Epithelial cell of esophagus (primary cell): ENCODE measurements around the gene PKIG.

Experiments used
- DNase-seq: peaks from one replicate; pipeline ENCODE4 v3.0.0; 2010; ENCODE audit warnings: low read depth
- H3K4me3 ChIP-seq: 2 replicates; pipeline ENCODE4 v1.5.1; 2011; ENCODE audit warnings: mild to moderate bottlenecking, low read length, control low read depth
- TF ChIP-seq, protein P1 (sequence below): IDR thresholded peaks from 2 replicates; pipeline ENCODE4 v1.5.1; 2011; ENCODE audit warnings: low read depth, mild to moderate bottlenecking, low read length, control low read depth, inconsistent platforms; ENCODE audit not compliant: insufficient read depth; ENCODE audit errors: missing control alignments

The PKIG gene

DNA sequence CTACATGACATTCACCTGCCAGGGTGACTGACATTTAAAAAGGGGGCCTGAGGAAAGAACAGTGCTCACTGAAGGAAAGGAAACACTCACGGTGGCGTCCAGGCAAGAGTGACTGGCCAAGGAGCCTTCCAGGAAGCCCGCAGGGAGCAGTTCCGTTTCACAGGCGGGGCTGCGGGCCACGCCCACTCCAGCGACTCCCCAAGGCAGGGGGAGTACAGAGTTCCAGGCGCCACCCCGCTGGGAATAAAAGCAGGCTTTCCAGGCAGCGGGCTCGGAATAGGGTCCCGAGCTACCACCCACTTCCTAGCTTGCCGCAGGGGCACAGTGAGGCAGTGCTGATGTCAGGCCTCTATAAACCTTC, 34.2 kb downstream of the PKIG start:
- TF ChIP-seq, protein P1, sequence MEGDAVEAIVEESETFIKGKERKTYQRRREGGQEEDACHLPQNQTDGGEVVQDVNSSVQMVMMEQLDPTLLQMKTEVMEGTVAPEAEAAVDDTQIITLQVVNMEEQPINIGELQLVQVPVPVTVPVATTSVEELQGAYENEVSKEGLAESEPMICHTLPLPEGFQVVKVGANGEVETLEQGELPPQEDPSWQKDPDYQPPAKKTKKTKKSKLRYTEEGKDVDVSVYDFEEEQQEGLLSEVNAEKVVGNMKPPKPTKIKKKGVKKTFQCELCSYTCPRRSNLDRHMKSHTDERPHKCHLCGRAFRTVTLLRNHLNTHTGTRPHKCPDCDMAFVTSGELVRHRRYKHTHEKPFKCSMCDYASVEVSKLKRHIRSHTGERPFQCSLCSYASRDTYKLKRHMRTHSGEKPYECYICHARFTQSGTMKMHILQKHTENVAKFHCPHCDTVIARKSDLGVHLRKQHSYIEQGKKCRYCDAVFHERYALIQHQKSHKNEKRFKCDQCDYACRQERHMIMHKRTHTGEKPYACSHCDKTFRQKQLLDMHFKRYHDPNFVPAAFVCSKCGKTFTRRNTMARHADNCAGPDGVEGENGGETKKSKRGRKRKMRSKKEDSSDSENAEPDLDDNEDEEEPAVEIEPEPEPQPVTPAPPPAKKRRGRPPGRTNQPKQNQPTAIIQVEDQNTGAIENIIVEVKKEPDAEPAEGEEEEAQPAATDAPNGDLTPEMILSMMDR, result no peak
- DNase-seq, result no peak

DNA sequence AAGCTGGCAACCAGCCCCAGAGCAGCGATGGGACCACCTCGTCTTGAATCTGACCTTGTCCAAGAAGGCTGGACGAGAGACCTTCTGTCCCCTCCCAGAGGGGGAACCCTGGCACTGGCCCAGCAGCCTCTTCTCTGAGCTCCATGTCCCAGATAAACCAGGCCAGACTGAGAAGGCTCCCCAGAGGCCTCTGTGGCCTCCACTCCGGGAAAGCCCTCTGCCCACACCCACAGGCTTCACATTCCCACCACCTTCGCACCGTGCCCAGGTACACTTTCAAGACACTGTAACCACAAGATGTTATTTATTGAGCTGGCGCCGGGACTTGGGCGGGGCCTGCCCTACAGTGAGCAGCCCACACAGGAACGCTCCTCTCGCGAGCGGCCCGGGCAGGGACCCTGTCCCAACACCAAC, 35.9 kb downstream of the PKIG start:
- no peak overlapping the region for H3K4me3 ChIP-seq
- TF ChIP-seq, protein P1, result no peak
- DNase-seq, result no peak

More for the DNA sequence above, 34.2 kb downstream of the PKIG start:
- H3K4me3 ChIP-seq, result no peak overlapping the region

DNA sequence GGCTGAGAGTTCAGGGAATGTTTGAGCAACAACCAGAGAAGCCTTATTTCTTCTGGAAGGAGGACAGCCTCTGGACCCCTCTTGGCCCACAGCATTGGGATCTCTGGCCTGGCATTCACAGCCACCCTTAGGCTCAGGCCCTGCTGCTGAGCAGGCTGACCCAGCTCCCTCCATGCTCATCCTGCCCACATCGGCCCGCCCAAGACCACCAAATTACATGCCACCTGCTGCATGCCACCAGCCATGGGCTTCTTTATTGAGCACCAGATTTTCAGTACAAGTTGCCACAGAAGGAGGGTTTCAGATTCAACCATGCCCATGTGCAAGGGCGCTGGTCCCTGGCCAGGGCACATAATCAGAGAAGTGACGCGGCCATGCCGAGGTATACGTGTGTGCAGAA, 36.9 kb downstream of the PKIG start:
- no peak overlapping the region for H3K4me3 ChIP-seq
- DNase-seq, result no peak
- TF ChIP-seq, protein P1, result no peak

GRCh38 chr20:44620030-44620429, 37.7 kb downstream of the PKIG start:
- TF ChIP-seq, protein P1, result no peak
- DNase-seq, result no peak

DNA sequence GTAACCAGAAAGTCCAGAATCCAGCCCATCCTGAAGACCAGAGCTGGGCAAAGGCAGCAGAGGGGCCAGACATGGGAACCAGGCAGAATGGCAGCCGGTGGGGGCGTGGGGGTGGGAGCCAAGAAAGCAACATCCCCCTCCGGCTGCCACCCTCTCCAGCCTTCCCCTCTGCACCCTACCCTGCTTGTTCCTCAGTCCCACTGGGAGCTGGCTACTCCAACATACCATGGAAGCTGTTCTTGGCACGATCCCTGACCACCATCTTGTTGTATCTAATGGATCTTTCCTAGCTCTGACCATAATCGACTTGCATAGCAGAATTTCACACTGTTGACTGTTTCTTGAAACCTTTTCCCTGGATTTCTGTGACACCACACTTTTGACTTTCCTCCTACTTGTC, 38.9 kb downstream of the PKIG start:
- H3K4me3 ChIP-seq, result no peak overlapping the region
- TF ChIP-seq, protein P1, result no peak
- no peak for DNase-seq

More at GRCh38 chr20:44620030-44620429, 37.7 kb downstream of the PKIG start:
- no peak overlapping the region for H3K4me3 ChIP-seq

DNA sequence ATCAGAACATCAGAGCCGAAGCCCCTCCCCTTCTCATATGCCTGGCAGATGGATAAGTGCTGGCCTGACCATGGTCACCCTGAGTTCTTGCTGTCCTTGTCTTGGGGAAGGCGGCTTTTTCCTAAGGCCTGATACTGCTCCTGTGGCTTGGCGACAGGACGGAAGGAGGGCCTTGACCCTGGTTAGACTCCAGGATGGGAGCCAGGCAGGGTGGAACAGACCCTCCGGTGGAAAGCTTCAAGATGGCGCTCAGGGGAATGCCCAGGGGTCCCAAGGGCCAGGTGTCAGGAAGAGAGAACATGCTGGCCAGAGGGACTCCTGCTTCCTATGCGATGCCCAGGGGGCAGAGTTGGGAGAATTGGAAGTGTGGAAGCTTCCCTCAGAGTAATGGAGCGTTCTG, 39.6 kb downstream of the PKIG start:
- DNase-seq, result no peak
- H3K4me3 ChIP-seq, result no peak overlapping the region
- TF ChIP-seq, protein P1, result no peak

GRCh38 chr20:44622501-44623270, 40.3 kb downstream of the PKIG start:
- TF ChIP-seq, protein P1, result no peak
- DNase-seq, result no peak
- no peak overlapping the region for H3K4me3 ChIP-seq
